Limb (tissue), 2 donors: Measurements from ENCODE around the gene SYT1.
"Not testable (repeated sequence)": the region's sequence is repeated elsewhere in the genome, so short reads cannot be mapped to it uniquely, and the experiment has no call there.

Experiments
- DNase-seq, 2 donors: peaks; one replicate each; pipeline ENCODE4 v3.0.0-alpha.2; 2016; ENCODE audit errors: extremely low spot score in 2 of 2

Gene SYT1

GRCh38 chr12:79203058-79203647, 338.6 kb downstream of the SYT1 start:
- no peak for DNase-seq

- no peak for DNase-seq
These were observed 342.3 kb downstream of the SYT1 start for GRCh38 chr12:79206871-79207270.

- DNase-seq: not testable (repeated sequence)
These were observed 345.8 kb downstream of the SYT1 start for GRCh38 chr12:79210403-79210802.

- DNase-seq: no peak
These were observed 352.7 kb downstream of the SYT1 start for GRCh38 chr12:79217306-79217705.

GRCh38 chr12:79223210-79223609, 358.6 kb downstream of the SYT1 start:
- no peak for DNase-seq

GRCh38 chr12:79223761-79224160, 359.2 kb downstream of the SYT1 start:
- no peak for DNase-seq

GRCh38 chr12:79227091-79227490, 362.5 kb downstream of the SYT1 start:
- no peak for DNase-seq

GRCh38 chr12:79227646-79228045, 363.1 kb downstream of the SYT1 start:
- DNase-seq: no peak

- DNase-seq: no peak
These were observed 368.8 kb downstream of the SYT1 start for GRCh38 chr12:79233341-79233781.

GRCh38 chr12:79236920-79237319, 372.3 kb downstream of the SYT1 start:
- no peak for DNase-seq

GRCh38 chr12:79238246-79238645, 373.7 kb downstream of the SYT1 start:
- DNase-seq: no peak

- DNase-seq: no peak
These were observed 382.9 kb downstream of the SYT1 start for GRCh38 chr12:79247494-79247893.

- no peak for DNase-seq
These were observed 385.6 kb downstream of the SYT1 start for GRCh38 chr12:79250186-79250585.

- DNase-seq: no peak
These were observed 386.6 kb downstream of the SYT1 start for GRCh38 chr12:79250960-79251755.

- no peak for DNase-seq
These were observed 387.9 kb downstream of the SYT1 start for GRCh38 chr12:79252358-79253075.

GRCh38 chr12:79255288-79255687, 390.7 kb downstream of the SYT1 start:
- no peak for DNase-seq

GRCh38 chr12:79260923-79261322, 396.3 kb downstream of the SYT1 start:
- no peak for DNase-seq

- no peak for DNase-seq
These were observed 398.4 kb downstream of the SYT1 start for GRCh38 chr12:79262938-79263337.

GRCh38 chr12:79266343-79267144, 402.0 kb downstream of the SYT1 start:
- no peak for DNase-seq

GRCh38 chr12:79267580-79267979, 403.0 kb downstream of the SYT1 start:
- DNase-seq: no peak

- no peak for DNase-seq
These were observed 410.0 kb downstream of the SYT1 start for GRCh38 chr12:79274501-79275064.
